H9 (cell line): ENCODE data around the gene DRD4. TPM values are rescaled to one million over a fixed set of nuclear protein-coding genes. Genes with fewer than 3 reads are reported as not detected.

Experiments
- DNase-seq: peaks from one replicate; pipeline ENCODE4 v3.0.0-alpha.2; 2017
- H2AFZ ChIP-seq: one replicate; pipeline ENCODE4 v1.6.1; 2013; ENCODE audit warnings: mild to moderate bottlenecking, low read length, control low read depth, moderate library complexity
- H2AK5ac ChIP-seq: 2 replicates; pipeline ENCODE4 v1.6.1; 2013; ENCODE audit warnings: low read length, control low read depth, mixed read lengths; ENCODE audit not compliant: insufficient read length
- H2BK120ac ChIP-seq: one replicate; pipeline ENCODE4 v1.6.1; 2013; ENCODE audit warnings: low read depth, mild to moderate bottlenecking, low read length, control low read depth, inconsistent platforms; ENCODE audit not compliant: poor library complexity, severe bottlenecking
- H2BK12ac ChIP-seq: 2 replicates; pipeline ENCODE4 v1.6.1; 2013; ENCODE audit warnings: low read length, control low read depth, mixed read lengths, low read depth; ENCODE audit not compliant: insufficient read length
- H2BK15ac ChIP-seq: 2 replicates; pipeline ENCODE4 v1.6.1; 2013; ENCODE audit warnings: low read depth, low read length, control low read depth
- H2BK20ac ChIP-seq: one replicate; pipeline ENCODE4 v1.6.1; 2013; ENCODE audit warnings: low read depth, mild to moderate bottlenecking, low read length, control low read depth, inconsistent platforms; ENCODE audit not compliant: poor library complexity, severe bottlenecking
- H2BK5ac ChIP-seq: 2 replicates; pipeline ENCODE4 v1.6.1; 2013; ENCODE audit warnings: low read length, control low read depth, mixed read lengths; ENCODE audit not compliant: insufficient read length
- H3K14ac ChIP-seq: 2 replicates; pipeline ENCODE4 v1.6.1; 2013; ENCODE audit warnings: low read length, control low read depth; ENCODE audit not compliant: insufficient read depth
- H3K18ac ChIP-seq: 2 replicates; pipeline ENCODE4 v1.6.1; 2013; ENCODE audit warnings: low read depth, mild to moderate bottlenecking, mixed read lengths, low read length, control low read depth; ENCODE audit not compliant: insufficient read length
- H3K23ac ChIP-seq: 2 replicates; pipeline ENCODE4 v1.6.1; 2013; ENCODE audit warnings: low read length, control low read depth, mixed read lengths, low read depth; ENCODE audit not compliant: insufficient read length
- H3K23me2 ChIP-seq: 2 replicates; pipeline ENCODE4 v1.6.1; 2013; ENCODE audit warnings: low read depth, mild to moderate bottlenecking, mixed read lengths, low read length, control low read depth; ENCODE audit not compliant: insufficient read length, poor library complexity, severe bottlenecking
- H3K27ac ChIP-seq: 2 replicates; pipeline ENCODE4 v1.5.1; 2013; ENCODE audit warnings: low read length, control low read depth, mixed read lengths, low read depth; ENCODE audit not compliant: insufficient read length
- H3K27me3 ChIP-seq: 2 replicates; pipeline ENCODE4 v1.6.1; 2013; ENCODE audit warnings: low read length, control low read depth, inconsistent platforms; ENCODE audit not compliant: insufficient read depth
- H3K4ac ChIP-seq: 2 replicates; pipeline ENCODE4 v1.6.1; 2013; ENCODE audit warnings: low read depth, mild to moderate bottlenecking, control low read depth, inconsistent platforms, low read length, moderate library complexity
- H3K4me1 ChIP-seq: 2 replicates; pipeline ENCODE4 v1.6.1; 2013; ENCODE audit warnings: low read length, control low read depth, inconsistent platforms; ENCODE audit not compliant: insufficient read depth
- H3K4me2 ChIP-seq: 2 replicates; pipeline ENCODE4 v1.6.1; 2013; ENCODE audit warnings: low read length, control low read depth, mixed read lengths; ENCODE audit not compliant: insufficient read length, insufficient read depth
- H3K56ac ChIP-seq: 2 replicates; pipeline ENCODE4 v1.6.1; 2013; ENCODE audit warnings: low read depth, mild to moderate bottlenecking, mixed read lengths, low read length, control low read depth; ENCODE audit not compliant: insufficient read length
- H3K79me1 ChIP-seq: 2 replicates; pipeline ENCODE4 v1.6.1; 2013; ENCODE audit warnings: low read depth, mild to moderate bottlenecking, moderate library complexity, low read length, control low read depth, inconsistent platforms; ENCODE audit not compliant: insufficient read depth, poor library complexity, severe bottlenecking
- H3K79me2 ChIP-seq: 2 replicates; pipeline ENCODE4 v1.6.1; 2013; ENCODE audit warnings: low read length, control low read depth, inconsistent platforms; ENCODE audit not compliant: insufficient read depth
- H3K9ac ChIP-seq: 2 replicates; pipeline ENCODE4 v1.6.1; 2013; ENCODE audit warnings: low read length, control low read depth, mixed read lengths; ENCODE audit not compliant: insufficient read length; ENCODE audit errors: extremely low read depth
- H3K9me3 ChIP-seq: one replicate; pipeline ENCODE4 v1.6.1; 2013; ENCODE audit warnings: low read depth, low read length, inconsistent platforms; ENCODE audit not compliant: control insufficient read depth
- H3T11ph ChIP-seq: one replicate; pipeline ENCODE4 v1.6.1; 2013; ENCODE audit warnings: mild to moderate bottlenecking, low read length, control low read depth, inconsistent platforms
- H4K20me1 ChIP-seq: one replicate; pipeline ENCODE4 v1.6.1; 2013; ENCODE audit not compliant: control insufficient read depth, insufficient read length, insufficient read depth
- H4K5ac ChIP-seq: 2 replicates; pipeline ENCODE4 v1.6.1; 2013; ENCODE audit warnings: low read depth, mild to moderate bottlenecking, mixed read lengths, low read length, control low read depth; ENCODE audit not compliant: insufficient read length
- H4K8ac ChIP-seq: replicated peaks from 2 replicates; pipeline ENCODE4 v1.6.1; 2013; ENCODE audit warnings: low read length, control low read depth, mixed read lengths, low read depth; ENCODE audit not compliant: insufficient read length
- H4K91ac ChIP-seq: 2 replicates; pipeline ENCODE4 v1.6.1; 2013; ENCODE audit warnings: low read depth, mild to moderate bottlenecking, moderate library complexity, mixed read lengths, low read length, control low read depth; ENCODE audit not compliant: insufficient read length
- H3K27ac Mint-ChIP-seq, 3 experiments: 2 replicates in 2 of 3; 3 replicates in 1 of 3; pipeline ENCODE4 v1.8.0; 2020 to 2021; ENCODE audit warnings: mixed read lengths in 3 of 3, mild to moderate bottlenecking in 1 of 3, moderate library complexity in 1 of 3
- H3K27me3 Mint-ChIP-seq: 2 replicates; pipeline ENCODE4 v1.8.0; 2021; ENCODE audit warnings: low read depth, mild to moderate bottlenecking, moderate library complexity, mixed read lengths
- H3K36me3 Mint-ChIP-seq, 3 experiments: 2 replicates in 2 of 3; 3 replicates in 1 of 3; pipeline ENCODE4 v1.8.0; 2020 to 2021; ENCODE audit warnings: low read depth in 3 of 3, mixed read lengths in 3 of 3; ENCODE audit not compliant: insufficient read depth in 1 of 3
- H3K4me1 Mint-ChIP-seq, 2 experiments: 2 replicates each; pipeline ENCODE4 v1.8.0; 2020; ENCODE audit warnings: mixed read lengths in 2 of 2
- H3K4me3 Mint-ChIP-seq, 2 experiments: 2 replicates in 1 of 2; 3 replicates in 1 of 2; pipeline ENCODE4 v1.8.0; 2020 to 2021; ENCODE audit warnings: mild to moderate bottlenecking in 2 of 2, mixed read lengths in 2 of 2, moderate library complexity in 1 of 2
- H3K9me3 Mint-ChIP-seq, 2 experiments: 2 replicates in 1 of 2; 3 replicates in 1 of 2; pipeline ENCODE4 v1.8.0; 2020; ENCODE audit warnings: mild to moderate bottlenecking in 2 of 2, mixed read lengths in 2 of 2, moderate library complexity in 1 of 2
- CTCF ChIP-seq: fragments of 200-600 bp; sonication (generic); conservative IDR thresholded peaks from 3 replicates; pipeline ENCODE4 v1.8.0; 2021; ENCODE audit warnings: antibody characterized with exemption, mild to moderate bottlenecking
- WGBS: extraction: QIAGEN DNeasy Blood & Tissue Kit; methylation state at CpG from one replicate; pipeline ENCODE4 v1.1.7; 2013; ENCODE audit warnings: missing lambda C conversion rate, low lambda C conversion rate, mixed read lengths; ENCODE audit not compliant: insufficient read length; ENCODE audit errors: extremely low coverage; 5-methylcytosine and 5-hydroxymethylcytosine counted together
- total RNA-seq: library from RNA; stranded (reverse); gene quantifications from 2 replicates; pipeline ENCODE4 v1.2.1, GENCODE V29; 2021

The DRD4 gene
- total RNA-seq, 1 experiment from 2014 or later = 6.8 TPM

- DNase-seq = peak; percentile 76
- no peak overlapping the region for H2BK120ac ChIP-seq
- no peaks in the 10 kb centered on the region for H3K79me1 ChIP-seq
- no peak overlapping the region for H2BK5ac ChIP-seq
- Mint-ChIP-seq H3K27ac (peak overlapping the region in 1 of 3 experiments; percentile 74; a peak in 1 of 7 replicates), H3K4me1 (0 out of 4 replicates have a peak, but pooled peaks cover 0 to 3% of the 10 kb centered on the region in 2 experiments), H3K27me3 (no peaks in the 10 kb centered on the region), H3K36me3 (peaks cover 17 to 57% (median 39%) of the 10 kb centered on the region in 3 experiments; a peak in 6 of 7 replicates), H3K9me3 (no peaks in the 10 kb centered on the region), H3K4me3 (no peak overlapping the region)
- H3K79me2 ChIP-seq = no peaks in the 10 kb centered on the region
- H2AFZ ChIP-seq = no peak overlapping the region
- H3K14ac ChIP-seq = no peak overlapping the region
- no peaks in the 10 kb centered on the region for H3K27me3 ChIP-seq
- H3K23me2 ChIP-seq = no peaks in the 10 kb centered on the region
- H4K91ac ChIP-seq = no peak overlapping the region
- no peak overlapping the region for H2BK20ac ChIP-seq
- H3K56ac ChIP-seq = no peak overlapping the region
- no peak overlapping the region for H3K27ac ChIP-seq
- H3K23ac ChIP-seq = no peak overlapping the region
- no peak overlapping the region for H4K5ac ChIP-seq
- H3K18ac ChIP-seq = no peak overlapping the region
- no peak overlapping the region for H3K4ac ChIP-seq
- peak; percentile 80 for TF ChIP-seq CTCF
- no peak overlapping the region for H3K4me2 ChIP-seq
- WGBS = no CpG with 5 or more reads among the region's 15 CpGs
- H3T11ph ChIP-seq = no peak overlapping the region
- H4K8ac ChIP-seq = no peak overlapping the region
- H4K20me1 ChIP-seq = no peaks in the 10 kb centered on the region
- H3K9ac ChIP-seq = no peak overlapping the region
- no peak overlapping the region for H2AK5ac ChIP-seq
- no peaks in the 10 kb centered on the region for H3K4me1 ChIP-seq
- H2BK15ac ChIP-seq = no peak overlapping the region
- H2BK12ac ChIP-seq = no peak overlapping the region
- H3K9me3 ChIP-seq = no peaks in the 10 kb centered on the region
Measured at GRCh38 chr11:662689-663274, 25.7 kb downstream of the DRD4 start.
